HG03095 (cell line): ENCODE results near the gene HHIP.
"Not testable (repeated sequence)": the region's sequence is repeated elsewhere in the genome, so short reads cannot be mapped to it uniquely, and the experiment has no call there.

Source experiments
- ATAC-seq: cut with Tn5 transposase; IDR thresholded peaks from one replicate; pipeline ENCODE4 v1.9.1; 2021; ENCODE audit warnings: moderate library complexity; ENCODE audit not compliant: unreplicated experiment

The HHIP gene

GRCh38 chr4:144739511-144740033, 93.6 kb downstream of the HHIP start:
- ATAC-seq: no peak

- ATAC-seq: no peak
These were observed 94.4 kb downstream of the HHIP start for GRCh38 chr4:144740316-144740715.

GRCh38 chr4:144748814-144749555, 103.0 kb downstream of the HHIP start:
- no peak for ATAC-seq

- no peak for ATAC-seq
These were observed 104.4 kb downstream of the HHIP start for GRCh38 chr4:144750348-144750747.

- ATAC-seq: no peak
These were observed 108.8 kb downstream of the HHIP start for GRCh38 chr4:144754562-144755410.

- no peak for ATAC-seq
These were observed 112.0 kb downstream of the HHIP start for GRCh38 chr4:144757969-144758368.

GRCh38 chr4:144768809-144769208, 122.9 kb downstream of the HHIP start:
- not testable (repeated sequence) for ATAC-seq

GRCh38 chr4:144778364-144778763, 132.4 kb downstream of the HHIP start:
- ATAC-seq: no peak

GRCh38 chr4:144782345-144782744, 136.4 kb downstream of the HHIP start:
- ATAC-seq: no peak

GRCh38 chr4:144785961-144786360, 140.0 kb downstream of the HHIP start:
- ATAC-seq: no peak

GRCh38 chr4:144787365-144788258, 141.7 kb downstream of the HHIP start:
- ATAC-seq: no peak

GRCh38 chr4:144788469-144788868, 142.5 kb downstream of the HHIP start:
- ATAC-seq: no peak

- not testable (repeated sequence) for ATAC-seq
These were observed 146.0 kb downstream of the HHIP start for GRCh38 chr4:144791933-144792332.
